ENCODE measurements around the gene AHR.
A peak's percentile ranks its signal among the peaks of the same experiment; 100 is the strongest.

The AHR gene

GRCh38 chr7:17311952-17312351, 13.5 kb downstream of the AHR start:
- Histone ChIP-seq H3K27me3 (replicated peaks; ENCODE audit: control insufficient read depth, insufficient read depth, low read length) (no peaks in the 10 kb centered on the region), H3K36me3 (ENCODE audit: control insufficient read depth, insufficient read depth, low read length) (no peaks in the 10 kb centered on the region; the same call in none of the 2 replicates), H3K4me3 (replicated peaks; ENCODE audit: low read depth, low read length) (no peak overlapping the region)
- no peak for TF ChIP-seq CTCF (IDR thresholded peaks at IDR 0.05; ENCODE audit: insufficient read depth, low read length, poor library complexity, severe bottlenecking)
- no peak for DNase-seq (ENCODE audit: extremely low read depth, insufficient read length)

GRCh38 chr7:17312641-17313040, 14.2 kb downstream of the AHR start:
- no peak for TF ChIP-seq CTCF (IDR thresholded peaks at IDR 0.05; ENCODE audit: insufficient read depth, low read length, poor library complexity, severe bottlenecking)
- DNase-seq (ENCODE audit: extremely low read depth, insufficient read length), result no peak
- Histone ChIP-seq H3K36me3 (ENCODE audit: control insufficient read depth, insufficient read depth, low read length) (no peaks in the 10 kb centered on the region; the same call in none of the 2 replicates), H3K27me3 (replicated peaks; ENCODE audit: control insufficient read depth, insufficient read depth, low read length) (no peaks in the 10 kb centered on the region), H3K4me3 (replicated peaks; ENCODE audit: low read depth, low read length) (no peak overlapping the region)

GRCh38 chr7:17313194-17313593, 14.7 kb downstream of the AHR start:
- H3K4me3 ChIP-seq (replicated peaks; ENCODE audit: low read depth, low read length), result no peak overlapping the region

GRCh38 chr7:17315974-17316373, 17.5 kb downstream of the AHR start:
- Histone ChIP-seq H3K27me3 (replicated peaks; ENCODE audit: control insufficient read depth, insufficient read depth, low read length) (no peaks in the 10 kb centered on the region), H3K4me3 (replicated peaks; ENCODE audit: low read depth, low read length) (no peak overlapping the region), H3K36me3 (ENCODE audit: control insufficient read depth, insufficient read depth, low read length) (no peaks in the 10 kb centered on the region; the same call in none of the 2 replicates)
- no peak for TF ChIP-seq CTCF (IDR thresholded peaks at IDR 0.05; ENCODE audit: insufficient read depth, low read length, poor library complexity, severe bottlenecking)
- DNase-seq (ENCODE audit: extremely low read depth, insufficient read length), result peak; percentile 10

More at GRCh38 chr7:17313194-17313593, 14.7 kb downstream of the AHR start:
- Histone ChIP-seq H3K27me3 (replicated peaks; ENCODE audit: control insufficient read depth, insufficient read depth, low read length) (no peaks in the 10 kb centered on the region), H3K36me3 (ENCODE audit: control insufficient read depth, insufficient read depth, low read length) (no peaks in the 10 kb centered on the region; the same call in none of the 2 replicates)
- no peak for TF ChIP-seq CTCF (IDR thresholded peaks at IDR 0.05; ENCODE audit: insufficient read depth, low read length, poor library complexity, severe bottlenecking)
- DNase-seq (ENCODE audit: extremely low read depth, insufficient read length), result no peak

GRCh38 chr7:17318146-17318545, 19.7 kb downstream of the AHR start:
- Histone ChIP-seq H3K4me3 (replicated peaks; ENCODE audit: low read depth, low read length) (no peak overlapping the region), H3K36me3 (ENCODE audit: control insufficient read depth, insufficient read depth, low read length) (no peaks in the 10 kb centered on the region), H3K27me3 (replicated peaks; ENCODE audit: control insufficient read depth, insufficient read depth, low read length) (no peaks in the 10 kb centered on the region)
- no peak for TF ChIP-seq CTCF (IDR thresholded peaks at IDR 0.05; ENCODE audit: insufficient read depth, low read length, poor library complexity, severe bottlenecking)
- no peak for DNase-seq (ENCODE audit: extremely low read depth, insufficient read length)

Measured in GM06990 (cell line).